ENCODE data around the gene THAP12.

DNA sequence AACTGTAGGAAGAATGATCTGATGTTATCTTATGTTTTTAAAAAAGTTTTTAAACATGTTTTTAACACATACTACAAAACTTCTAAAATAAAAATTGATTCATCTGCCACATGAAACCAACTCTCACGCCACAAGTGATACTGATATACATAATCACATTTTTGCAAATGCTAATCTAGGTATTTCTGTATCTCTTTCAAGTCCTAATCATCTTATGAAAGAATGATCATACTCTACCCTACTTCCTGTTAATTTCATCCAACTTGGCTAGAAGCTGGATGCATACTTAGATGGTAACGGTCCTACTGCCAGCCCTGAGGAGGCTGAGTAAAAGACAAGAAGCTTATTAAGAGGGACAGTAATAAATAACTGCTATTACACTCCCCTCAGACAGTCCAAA, 19.2 kb downstream of the THAP12 start:
- TF ChIP-seq, protein P1, sequence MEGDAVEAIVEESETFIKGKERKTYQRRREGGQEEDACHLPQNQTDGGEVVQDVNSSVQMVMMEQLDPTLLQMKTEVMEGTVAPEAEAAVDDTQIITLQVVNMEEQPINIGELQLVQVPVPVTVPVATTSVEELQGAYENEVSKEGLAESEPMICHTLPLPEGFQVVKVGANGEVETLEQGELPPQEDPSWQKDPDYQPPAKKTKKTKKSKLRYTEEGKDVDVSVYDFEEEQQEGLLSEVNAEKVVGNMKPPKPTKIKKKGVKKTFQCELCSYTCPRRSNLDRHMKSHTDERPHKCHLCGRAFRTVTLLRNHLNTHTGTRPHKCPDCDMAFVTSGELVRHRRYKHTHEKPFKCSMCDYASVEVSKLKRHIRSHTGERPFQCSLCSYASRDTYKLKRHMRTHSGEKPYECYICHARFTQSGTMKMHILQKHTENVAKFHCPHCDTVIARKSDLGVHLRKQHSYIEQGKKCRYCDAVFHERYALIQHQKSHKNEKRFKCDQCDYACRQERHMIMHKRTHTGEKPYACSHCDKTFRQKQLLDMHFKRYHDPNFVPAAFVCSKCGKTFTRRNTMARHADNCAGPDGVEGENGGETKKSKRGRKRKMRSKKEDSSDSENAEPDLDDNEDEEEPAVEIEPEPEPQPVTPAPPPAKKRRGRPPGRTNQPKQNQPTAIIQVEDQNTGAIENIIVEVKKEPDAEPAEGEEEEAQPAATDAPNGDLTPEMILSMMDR (IDR thresholded peaks at IDR 0.05; ENCODE audit: low read depth, low read length, missing input control) = no peak
- no peak for TF ChIP-seq YY1 (IDR thresholded peaks at IDR 0.05)
- no peak for TF ChIP-seq RAD21 (IDR thresholded peaks at IDR 0.05)
- TF ChIP-seq, protein P2, sequence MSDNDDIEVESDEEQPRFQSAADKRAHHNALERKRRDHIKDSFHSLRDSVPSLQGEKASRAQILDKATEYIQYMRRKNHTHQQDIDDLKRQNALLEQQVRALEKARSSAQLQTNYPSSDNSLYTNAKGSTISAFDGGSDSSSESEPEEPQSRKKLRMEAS (IDR thresholded peaks at IDR 0.05) = no peak
- TF ChIP-seq GABPA (IDR thresholded peaks at IDR 0.05 in 1 of 2, conservative IDR thresholded peaks at IDR 0.05 in 1 of 2) = no peak
- TF ChIP-seq, protein P3, sequence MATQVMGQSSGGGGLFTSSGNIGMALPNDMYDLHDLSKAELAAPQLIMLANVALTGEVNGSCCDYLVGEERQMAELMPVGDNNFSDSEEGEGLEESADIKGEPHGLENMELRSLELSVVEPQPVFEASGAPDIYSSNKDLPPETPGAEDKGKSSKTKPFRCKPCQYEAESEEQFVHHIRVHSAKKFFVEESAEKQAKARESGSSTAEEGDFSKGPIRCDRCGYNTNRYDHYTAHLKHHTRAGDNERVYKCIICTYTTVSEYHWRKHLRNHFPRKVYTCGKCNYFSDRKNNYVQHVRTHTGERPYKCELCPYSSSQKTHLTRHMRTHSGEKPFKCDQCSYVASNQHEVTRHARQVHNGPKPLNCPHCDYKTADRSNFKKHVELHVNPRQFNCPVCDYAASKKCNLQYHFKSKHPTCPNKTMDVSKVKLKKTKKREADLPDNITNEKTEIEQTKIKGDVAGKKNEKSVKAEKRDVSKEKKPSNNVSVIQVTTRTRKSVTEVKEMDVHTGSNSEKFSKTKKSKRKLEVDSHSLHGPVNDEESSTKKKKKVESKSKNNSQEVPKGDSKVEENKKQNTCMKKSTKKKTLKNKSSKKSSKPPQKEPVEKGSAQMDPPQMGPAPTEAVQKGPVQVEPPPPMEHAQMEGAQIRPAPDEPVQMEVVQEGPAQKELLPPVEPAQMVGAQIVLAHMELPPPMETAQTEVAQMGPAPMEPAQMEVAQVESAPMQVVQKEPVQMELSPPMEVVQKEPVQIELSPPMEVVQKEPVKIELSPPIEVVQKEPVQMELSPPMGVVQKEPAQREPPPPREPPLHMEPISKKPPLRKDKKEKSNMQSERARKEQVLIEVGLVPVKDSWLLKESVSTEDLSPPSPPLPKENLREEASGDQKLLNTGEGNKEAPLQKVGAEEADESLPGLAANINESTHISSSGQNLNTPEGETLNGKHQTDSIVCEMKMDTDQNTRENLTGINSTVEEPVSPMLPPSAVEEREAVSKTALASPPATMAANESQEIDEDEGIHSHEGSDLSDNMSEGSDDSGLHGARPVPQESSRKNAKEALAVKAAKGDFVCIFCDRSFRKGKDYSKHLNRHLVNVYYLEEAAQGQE (IDR thresholded peaks at IDR 0.05) = no peak
- no peak for TF ChIP-seq NR2F2 (IDR thresholded peaks at IDR 0.05)

Data from liver (tissue), 3 donors.